Mesenchymal stem cell (in vitro differentiated cells and primary cell): ENCODE measurements around the gene SLC12A3.
A peak's percentile ranks its signal among the peaks of the same experiment; 100 is the strongest.
"Not testable (repeated sequence)": the region's sequence is repeated elsewhere in the genome, so short reads cannot be mapped to it uniquely, and the experiment has no call there.

Source experiments
- DNase-seq: peaks from one replicate; pipeline ENCODE4 v3.0.0-alpha.2; 2013
- H2AFZ ChIP-seq: one replicate; pipeline ENCODE4 v1.6.1; 2013; ENCODE audit warnings: low read depth, mild to moderate bottlenecking, control low read depth, inconsistent platforms, low read length, moderate library complexity
- H2AK5ac ChIP-seq: 2 replicates; pipeline ENCODE4 v1.6.1; 2013; ENCODE audit warnings: low read length, moderate library complexity, mild to moderate bottlenecking, inconsistent platforms; ENCODE audit not compliant: severe bottlenecking
- H2BK120ac ChIP-seq: one replicate; pipeline ENCODE4 v1.6.1; 2013; ENCODE audit warnings: low read depth, mild to moderate bottlenecking, inconsistent platforms, low read length, moderate library complexity
- H2BK12ac ChIP-seq, 2 experiments: one replicate each; pipeline ENCODE4 v1.6.1; 2013; ENCODE audit warnings: inconsistent platforms in 2 of 2, low read length in 2 of 2, mild to moderate bottlenecking in 2 of 2, moderate library complexity in 2 of 2, control low read depth in 1 of 2
- H2BK15ac ChIP-seq: one replicate; pipeline ENCODE4 v1.6.1; 2013; ENCODE audit warnings: mild to moderate bottlenecking, low read depth, inconsistent platforms; ENCODE audit not compliant: poor library complexity, severe bottlenecking
- H2BK5ac ChIP-seq: 2 replicates; pipeline ENCODE4 v1.6.1; 2013; ENCODE audit warnings: low read depth, mild to moderate bottlenecking, low read length, control low read depth, inconsistent platforms; ENCODE audit not compliant: poor library complexity, severe bottlenecking
- H3K14ac ChIP-seq, 2 experiments: one replicate each; pipeline ENCODE4 v1.6.1; 2013; ENCODE audit warnings: inconsistent platforms in 2 of 2, low read length in 2 of 2, control low read depth in 1 of 2, mild to moderate bottlenecking in 1 of 2, moderate library complexity in 1 of 2
- H3K18ac ChIP-seq, 2 experiments: one replicate each; pipeline ENCODE4 v1.6.1; 2013; ENCODE audit warnings: inconsistent platforms in 2 of 2, low read length in 2 of 2, control low read depth in 1 of 2, low read depth in 1 of 2, mild to moderate bottlenecking in 1 of 2
- H3K23ac ChIP-seq, 2 experiments: one replicate each; pipeline ENCODE4 v1.6.1; 2013; ENCODE audit warnings: inconsistent platforms in 2 of 2, low read length in 2 of 2, mild to moderate bottlenecking in 2 of 2, moderate library complexity in 2 of 2, control low read depth in 1 of 2
- H3K27ac ChIP-seq: 2 replicates; pipeline ENCODE4 v1.5.1; 2013; ENCODE audit warnings: mild to moderate bottlenecking, moderate library complexity, low read length, control low read depth, inconsistent platforms; ENCODE audit not compliant: poor library complexity, severe bottlenecking
- H3K27me3 ChIP-seq, 2 experiments: 2 replicates each; pipeline versions ENCODE4 v1.6.1 to v1.7.0; 2013; ENCODE audit warnings: low read length in 2 of 2, mild to moderate bottlenecking in 2 of 2, moderate library complexity in 2 of 2, control low read depth in 1 of 2, inconsistent platforms in 1 of 2; ENCODE audit not compliant: control insufficient read depth in 1 of 2, insufficient read depth in 1 of 2
- H3K36me3 ChIP-seq, 2 experiments: 2 replicates each; pipeline versions ENCODE4 v1.6.1 to v1.7.0; 2013; ENCODE audit warnings: low read length in 2 of 2, control low read depth in 1 of 2, inconsistent platforms in 1 of 2, low read depth in 1 of 2, mild to moderate bottlenecking in 1 of 2; ENCODE audit not compliant: insufficient read depth in 2 of 2, control insufficient read depth in 1 of 2
- H3K4ac ChIP-seq, 2 experiments: one replicate each; pipeline ENCODE4 v1.6.1; 2013; ENCODE audit warnings: inconsistent platforms in 2 of 2, low read length in 2 of 2, mild to moderate bottlenecking in 2 of 2, moderate library complexity in 2 of 2, control low read depth in 1 of 2, low read depth in 1 of 2
- H3K4me1 ChIP-seq: 2 replicates; pipeline ENCODE4 v1.6.1; 2013; ENCODE audit warnings: low read depth, low read length, control low read depth; ENCODE audit not compliant: control insufficient read depth, insufficient read depth
- H3K4me2 ChIP-seq: 2 replicates; pipeline ENCODE4 v1.6.1; 2013; ENCODE audit warnings: low read length, mild to moderate bottlenecking, inconsistent platforms; ENCODE audit not compliant: poor library complexity, severe bottlenecking
- H3K4me3 ChIP-seq, 2 experiments: 2 replicates each; pipeline versions ENCODE4 v1.5.1 to v1.7.0; 2013; ENCODE audit warnings: low read length in 2 of 2, mild to moderate bottlenecking in 2 of 2, control low read depth in 1 of 2, low read depth in 1 of 2; ENCODE audit not compliant: insufficient read depth in 1 of 2
- H3K79me1 ChIP-seq: replicated peaks from 2 replicates; pipeline ENCODE4 v1.6.1; 2013; ENCODE audit warnings: mild to moderate bottlenecking, control low read depth, low read length, inconsistent platforms; ENCODE audit not compliant: poor library complexity, severe bottlenecking
- H3K9ac ChIP-seq: 2 replicates; pipeline ENCODE4 v1.7.0; 2013; ENCODE audit warnings: mild to moderate bottlenecking, low read length, moderate library complexity
- H3K9me3 ChIP-seq: 2 replicates; pipeline ENCODE4 v1.7.0; 2013; ENCODE audit warnings: mild to moderate bottlenecking, low read length; ENCODE audit not compliant: control insufficient read depth
- H4K8ac ChIP-seq: one replicate; pipeline ENCODE4 v1.6.1; 2013; ENCODE audit warnings: inconsistent platforms, mild to moderate bottlenecking, low read length, moderate library complexity
- H4K91ac ChIP-seq: one replicate; pipeline ENCODE4 v1.6.1; 2013; ENCODE audit warnings: mild to moderate bottlenecking, low read length, inconsistent platforms
- WGBS: methylation state at CpG from one replicate; pipeline ENCODE4 v1.1.7; 2013; ENCODE audit warnings: mixed read lengths; 5-methylcytosine and 5-hydroxymethylcytosine counted together

The SLC12A3 gene

DNA sequence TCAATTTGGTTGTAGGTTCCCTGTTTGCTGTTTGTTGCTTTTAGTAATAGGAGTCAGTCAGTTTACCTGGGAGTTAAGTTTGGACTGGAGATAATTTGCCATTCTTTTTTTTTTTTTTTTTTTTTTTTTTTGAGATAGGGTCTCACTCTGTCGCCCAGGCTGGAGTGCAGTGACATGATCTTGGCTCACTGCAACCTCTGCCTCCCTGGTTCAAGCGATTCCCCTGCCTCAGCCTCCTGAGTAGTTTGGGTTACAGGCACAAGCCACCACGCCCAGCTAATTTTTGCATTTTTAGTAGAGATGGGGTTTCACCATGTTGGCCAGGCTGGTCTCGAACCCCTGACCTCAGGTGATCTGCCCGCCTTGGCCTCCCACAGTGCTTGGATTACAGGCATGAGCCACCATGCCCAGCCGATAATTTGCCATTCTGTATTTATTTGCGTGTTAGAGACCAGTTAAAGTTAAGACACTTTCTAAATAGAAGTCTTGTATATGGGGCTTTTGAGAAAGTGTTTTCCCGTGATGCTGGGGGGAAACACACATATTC, 69.7 kb downstream of the SLC12A3 start:
- Histone ChIP-seq H3K4me2 (peak overlapping the region; percentile 60), H3K4me3 (peak overlapping the region in 1 of 2 experiments; percentile 98), H3K4me1 (peaks cover 11% of the 10 kb centered on the region), H3K79me1 (peaks cover 12% of the 10 kb centered on the region), H3K9ac (peak overlapping the region; percentile 98), H3K36me3 (peaks cover 17 to 52% of the 10 kb centered on the region in 2 experiments)
- H2BK5ac ChIP-seq, H2BK120ac ChIP-seq, H3K23ac ChIP-seq, H3K4ac ChIP-seq, H3K14ac ChIP-seq, H4K91ac ChIP-seq, H2BK15ac ChIP-seq, H2AFZ ChIP-seq, H2BK12ac ChIP-seq, H2AK5ac ChIP-seq, H3K27me3 ChIP-seq, H3K9me3 ChIP-seq, H3K27ac ChIP-seq, H4K8ac ChIP-seq, DNase-seq, H3K18ac ChIP-seq: not testable (repeated sequence)
- 91% methylated on average over 7 of the region's 8 CpGs for WGBS

DNA sequence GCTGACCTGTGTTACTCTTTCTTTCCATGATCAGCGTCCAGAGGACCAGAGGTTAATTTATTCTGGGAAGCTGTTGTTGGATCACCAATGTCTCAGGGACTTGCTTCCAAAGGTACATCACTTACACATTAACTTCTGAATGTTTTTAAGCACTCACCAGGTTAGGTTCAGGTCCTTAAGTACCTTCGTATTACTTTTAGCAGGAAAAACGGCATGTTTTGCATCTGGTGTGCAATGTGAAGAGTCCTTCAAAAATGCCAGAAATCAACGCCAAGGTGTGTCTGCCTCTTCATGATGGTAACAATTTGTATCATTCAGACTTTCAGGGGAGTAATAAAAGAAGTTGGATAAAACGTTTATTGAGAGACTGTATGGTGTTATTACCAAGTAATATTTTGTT, 70.2 kb downstream of the SLC12A3 start:
- no peak overlapping the region for H2BK12ac ChIP-seq
- no peak overlapping the region for H3K23ac ChIP-seq
- DNase-seq, result no peak
- H3K36me3 ChIP-seq, result peaks cover 21 to 57% of the 10 kb centered on the region in 2 experiments
- no peaks in the 10 kb centered on the region for H3K9me3 ChIP-seq
- no peak overlapping the region for H2AK5ac ChIP-seq
- no peak overlapping the region for H3K14ac ChIP-seq
- peak overlapping the region in 1 of 2 experiments; percentile 98 for H3K4me3 ChIP-seq
- H2BK5ac ChIP-seq, result no peak overlapping the region
- no peak overlapping the region for H4K91ac ChIP-seq
- H3K27me3 ChIP-seq, result no peaks in the 10 kb centered on the region
- H3K4ac ChIP-seq, result peak overlapping the region in 1 of 2 experiments; percentile 24
- H3K79me1 ChIP-seq, result peaks cover 15% of the 10 kb centered on the region
- peak overlapping the region; percentile 28 for H3K4me2 ChIP-seq
- no peak overlapping the region for H4K8ac ChIP-seq
- no peak overlapping the region for H2AFZ ChIP-seq
- H3K18ac ChIP-seq, result no peak overlapping the region
- H3K4me1 ChIP-seq, result peaks cover 11% of the 10 kb centered on the region
- no peak overlapping the region for H2BK120ac ChIP-seq
- no peak overlapping the region for H2BK15ac ChIP-seq
- H3K9ac ChIP-seq, result peak overlapping the region; percentile 98
- H3K27ac ChIP-seq, result no peak overlapping the region
- 95% methylated on average over 3 of the region's 5 CpGs for WGBS

DNA sequence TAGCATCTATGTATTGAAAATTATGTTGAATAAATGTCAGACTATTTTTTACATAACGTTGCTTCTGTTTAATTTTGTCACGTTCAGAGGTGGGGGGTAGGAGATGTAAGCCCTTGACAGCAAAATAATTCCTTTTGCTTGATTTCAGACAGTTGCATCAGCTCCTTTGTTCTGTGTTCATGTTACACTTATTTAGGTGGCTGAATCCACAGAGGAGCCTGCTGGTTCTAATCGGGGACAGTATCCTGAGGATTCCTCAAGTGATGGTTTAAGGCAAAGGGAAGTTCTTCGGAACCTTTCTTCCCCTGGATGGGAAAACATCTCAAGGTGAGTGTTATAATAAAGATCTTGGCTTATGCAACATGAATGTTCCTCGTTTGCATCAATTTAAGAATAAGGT, 71.5 kb downstream of the SLC12A3 start:
- H2BK15ac ChIP-seq, result no peak overlapping the region
- H3K23ac ChIP-seq, result no peak overlapping the region
- no peaks in the 10 kb centered on the region for H3K9me3 ChIP-seq
- no peak overlapping the region for H4K91ac ChIP-seq
- no peak overlapping the region for H3K4ac ChIP-seq
- no peak overlapping the region for H4K8ac ChIP-seq
- no peak overlapping the region for H3K4me3 ChIP-seq
- H2BK12ac ChIP-seq, result no peak overlapping the region
- peaks cover 30 to 70% of the 10 kb centered on the region in 2 experiments for H3K36me3 ChIP-seq
- H3K79me1 ChIP-seq, result peaks cover 22% of the 10 kb centered on the region
- no peak overlapping the region for H3K18ac ChIP-seq
- H3K4me2 ChIP-seq, result no peak overlapping the region
- no peak overlapping the region for H3K14ac ChIP-seq
- H2BK120ac ChIP-seq, result no peak overlapping the region
- 92% methylated on average over 4 of the region's 5 CpGs for WGBS
- H2AK5ac ChIP-seq, result no peak overlapping the region
- no peak overlapping the region for H3K27ac ChIP-seq
- peak overlapping the region; percentile 98 for H3K9ac ChIP-seq
- no peak overlapping the region for H2BK5ac ChIP-seq
- DNase-seq, result peak; percentile 29
- H3K4me1 ChIP-seq, result peaks cover 2% of the 10 kb centered on the region
- no peaks in the 10 kb centered on the region for H3K27me3 ChIP-seq
- H2AFZ ChIP-seq, result no peak overlapping the region

DNA sequence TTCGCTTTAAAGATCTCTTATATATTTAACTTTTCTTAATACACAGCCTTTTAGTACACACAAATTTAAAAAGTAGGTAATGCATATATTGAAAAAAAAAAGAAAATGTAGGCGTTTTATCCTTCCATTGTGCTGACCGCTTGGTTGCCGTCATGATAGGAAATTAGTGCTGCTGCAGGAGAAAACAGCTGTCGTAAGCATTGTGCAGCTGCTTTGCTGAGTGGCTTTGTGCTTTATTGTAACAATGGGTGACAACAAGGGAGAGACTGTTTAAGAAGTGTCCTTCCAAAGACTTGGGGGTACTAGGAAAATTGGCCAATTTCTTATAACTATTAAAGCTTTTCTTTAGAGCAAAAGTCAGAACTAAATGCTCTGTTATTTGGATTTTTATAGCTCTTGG, 71.9 kb downstream of the SLC12A3 start:
- Histone ChIP-seq H2AK5ac (no peak overlapping the region), H3K36me3 (peaks cover 33 to 75% of the 10 kb centered on the region in 2 experiments), H2AFZ (no peak overlapping the region), H3K4me1 (no peaks in the 10 kb centered on the region), H2BK12ac (no peak overlapping the region), H3K27me3 (no peaks in the 10 kb centered on the region), H3K79me1 (peaks cover 22% of the 10 kb centered on the region), H3K14ac (no peak overlapping the region), H2BK5ac (no peak overlapping the region), H3K4ac (no peak overlapping the region), H3K9ac (peak overlapping the region; percentile 98), H4K91ac (no peak overlapping the region), H3K4me2 (no peak overlapping the region), H3K18ac (no peak overlapping the region), H2BK120ac (no peak overlapping the region), H3K9me3 (no peaks in the 10 kb centered on the region), H3K4me3 (no peak overlapping the region), H3K23ac (no peak overlapping the region), H4K8ac (no peak overlapping the region), H2BK15ac (no peak overlapping the region), H3K27ac (no peak overlapping the region)
- DNase-seq, result no peak
- WGBS, result 94% methylated on average over 4 of the region's 5 CpGs
